HG03159 (cell line): ENCODE data around the gene AMDHD1.
"Not testable (repeated sequence)": the region's sequence is repeated elsewhere in the genome, so short reads cannot be mapped to it uniquely, and the experiment has no call there.

ENCODE experiments used
- ATAC-seq: cut with Tn5 transposase; IDR thresholded peaks from one replicate; pipeline ENCODE4 v1.9.1; 2021; ENCODE audit warnings: mild to moderate bottlenecking, moderate library complexity; ENCODE audit not compliant: unreplicated experiment

The AMDHD1 gene

GRCh38 chr12:95963096-95963495 is 20.0 kb downstream of the AMDHD1 start:
- ATAC-seq, result no peak

GRCh38 chr12:95966287-95966870 is 23.2 kb downstream of the AMDHD1 start:
- ATAC-seq, result no peak

GRCh38 chr12:95967301-95967700 is 24.2 kb downstream of the AMDHD1 start:
- no peak for ATAC-seq

- not testable (repeated sequence) for ATAC-seq
Observed at GRCh38 chr12:95969116-95969515, 26.0 kb downstream of the AMDHD1 start.

- no peak for ATAC-seq
Observed at GRCh38 chr12:95970905-95971304, 27.8 kb downstream of the AMDHD1 start.

- ATAC-seq, result no peak
Observed at GRCh38 chr12:95972832-95973456, 29.8 kb downstream of the AMDHD1 start.

GRCh38 chr12:95974358-95974757 is 31.2 kb downstream of the AMDHD1 start:
- ATAC-seq, result no peak

GRCh38 chr12:95975491-95975890 is 32.4 kb downstream of the AMDHD1 start:
- ATAC-seq, result no peak

GRCh38 chr12:95976416-95976832 is 33.3 kb downstream of the AMDHD1 start:
- no peak for ATAC-seq

GRCh38 chr12:95977764-95978305 is 34.7 kb downstream of the AMDHD1 start:
- no peak for ATAC-seq

GRCh38 chr12:95978351-95978750 is 35.2 kb downstream of the AMDHD1 start:
- ATAC-seq, result no peak

- ATAC-seq, result no peak
Observed at GRCh38 chr12:95978774-95979173, 35.6 kb downstream of the AMDHD1 start.

GRCh38 chr12:95980437-95980836 is 37.3 kb downstream of the AMDHD1 start:
- no peak for ATAC-seq

- no peak for ATAC-seq
Observed at GRCh38 chr12:95982602-95983001, 39.5 kb downstream of the AMDHD1 start.

GRCh38 chr12:95984682-95985081 is 41.6 kb downstream of the AMDHD1 start:
- no peak for ATAC-seq

GRCh38 chr12:95986635-95987570 is 43.8 kb downstream of the AMDHD1 start:
- no peak for ATAC-seq

GRCh38 chr12:95988506-95989275 is 45.6 kb downstream of the AMDHD1 start:
- no peak for ATAC-seq

- no peak for ATAC-seq
Observed at GRCh38 chr12:95989504-95990123, 46.5 kb downstream of the AMDHD1 start.

GRCh38 chr12:95990136-95990535 is 47.0 kb downstream of the AMDHD1 start:
- no peak for ATAC-seq

GRCh38 chr12:95993907-95994306 is 50.8 kb downstream of the AMDHD1 start:
- no peak for ATAC-seq
